ENCODE measurements around the gene DLGAP1. TPM values are rescaled to one million over a fixed set of nuclear protein-coding genes. Genes with fewer than 3 reads are reported as not detected.

The DLGAP1 gene
- total and polyA plus RNA-seq, 2 experiments from 2014 or later, result 0.13 to 0.22 TPM

DNA sequence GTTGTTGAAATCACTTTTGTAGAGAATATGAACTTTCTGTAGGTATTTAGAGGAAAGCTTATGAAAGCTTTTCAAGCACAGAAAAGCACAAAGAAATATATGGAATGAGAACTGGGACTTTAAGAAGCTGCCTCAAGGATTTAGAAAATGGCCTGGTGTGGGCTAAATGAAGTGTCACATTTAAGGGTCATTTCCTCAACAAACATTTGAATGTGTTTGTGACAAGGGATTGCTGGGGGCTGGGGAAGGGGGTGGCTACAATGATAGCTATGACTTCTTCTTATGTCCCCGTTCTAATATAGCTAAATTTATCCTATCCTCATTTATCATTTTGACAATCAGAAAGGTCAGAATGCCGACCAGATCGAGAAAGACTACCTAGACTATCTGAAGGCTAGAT, 69.2 kb downstream of the DLGAP1 start:
- Histone ChIP-seq H3K4me3 (no peak overlapping the region), H3K9me3 (ENCODE audit: low read depth) (no peaks in the 10 kb centered on the region), H3K4me1 (ENCODE audit: insufficient read depth) (no peaks in the 10 kb centered on the region), H3K27me3 (replicated peaks; ENCODE audit: insufficient read depth) (no peaks in the 10 kb centered on the region), H3K9ac (no peak overlapping the region), H3F3A (ENCODE audit: insufficient read depth) (no peaks in the 10 kb centered on the region), H4K20me1 (ENCODE audit: insufficient read depth) (no peaks in the 10 kb centered on the region), H3K27ac (no peak overlapping the region), H2AFZ (no peak overlapping the region), H3K79me2 (ENCODE audit: insufficient read depth) (no peaks in the 10 kb centered on the region), H3K36me3 (ENCODE audit: low read depth) (no peaks in the 10 kb centered on the region), H3K4me2 (ENCODE audit: unreplicated experiment) (no peak overlapping the region), H3K9me2 (ENCODE audit: insufficient read depth) (no peaks in the 10 kb centered on the region)
- TF ChIP-seq EZH2 (IDR thresholded peaks at IDR 0.05; ENCODE audit: insufficient read depth, poor library complexity, severe bottlenecking), result no peak
- no peak for TF ChIP-seq EZH2phosphoT487 (IDR thresholded peaks at IDR 0.05; ENCODE audit: insufficient read depth, low read depth)
- no peak for DNase-seq
- in situ Hi-C loops (cut with MboI), result no loop called here
- 13 to 23% methylated on average over 3 of the region's 3 CpGs for WGBS, 2 experiments (ENCODE audit: low coverage in 1 of 2, low lambda C conversion rate in 2 of 2, missing lambda C conversion rate in 2 of 2)

DNA sequence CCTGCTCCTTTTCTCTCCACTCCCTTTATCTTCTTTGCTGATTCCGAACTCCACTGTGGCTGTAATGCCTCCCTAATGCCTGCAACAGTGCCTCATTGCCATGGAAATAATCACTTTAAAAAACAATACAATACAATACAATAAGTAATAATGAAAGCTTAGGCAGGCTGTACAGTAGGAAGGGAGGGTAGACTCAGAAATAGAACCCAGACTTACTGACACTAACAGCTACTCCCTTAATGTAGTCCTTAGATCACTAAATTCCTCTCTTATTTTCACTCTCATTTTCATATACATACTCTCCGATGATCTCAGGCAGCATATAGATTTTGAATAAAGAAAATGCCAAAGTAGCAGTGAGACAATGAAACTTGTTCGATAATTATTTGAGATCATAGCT, 70.2 kb downstream of the DLGAP1 start:
- H2AFZ ChIP-seq, result no peak overlapping the region
- H4K20me1 ChIP-seq (ENCODE audit: insufficient read depth), result no peaks in the 10 kb centered on the region
- no peak for TF ChIP-seq EZH2phosphoT487 (IDR thresholded peaks at IDR 0.05; ENCODE audit: insufficient read depth, low read depth)
- TF ChIP-seq EZH2 (IDR thresholded peaks at IDR 0.05; ENCODE audit: insufficient read depth, poor library complexity, severe bottlenecking), result no peak
- 3 to 6% methylated on average over 3 of the region's 3 CpGs for WGBS, 2 experiments (ENCODE audit: low coverage in 1 of 2, low lambda C conversion rate in 2 of 2, missing lambda C conversion rate in 2 of 2)
- no peaks in the 10 kb centered on the region for H3K9me3 ChIP-seq (ENCODE audit: low read depth)
- H3K4me3 ChIP-seq, result no peak overlapping the region
- H3K9ac ChIP-seq, result no peak overlapping the region
- no peaks in the 10 kb centered on the region for H3K79me2 ChIP-seq (ENCODE audit: insufficient read depth)
- no peaks in the 10 kb centered on the region for H3K9me2 ChIP-seq (ENCODE audit: insufficient read depth)
- in situ Hi-C loops (cut with MboI), result no loop called here
- no peaks in the 10 kb centered on the region for H3F3A ChIP-seq (ENCODE audit: insufficient read depth)
- no peak overlapping the region for H3K27ac ChIP-seq
- H3K4me1 ChIP-seq (ENCODE audit: insufficient read depth), result no peaks in the 10 kb centered on the region
- H3K27me3 ChIP-seq (replicated peaks; ENCODE audit: insufficient read depth), result no peaks in the 10 kb centered on the region
- no peaks in the 10 kb centered on the region for H3K36me3 ChIP-seq (ENCODE audit: low read depth)
- no peak overlapping the region for H3K4me2 ChIP-seq (ENCODE audit: unreplicated experiment)
- no peak for DNase-seq

DNA sequence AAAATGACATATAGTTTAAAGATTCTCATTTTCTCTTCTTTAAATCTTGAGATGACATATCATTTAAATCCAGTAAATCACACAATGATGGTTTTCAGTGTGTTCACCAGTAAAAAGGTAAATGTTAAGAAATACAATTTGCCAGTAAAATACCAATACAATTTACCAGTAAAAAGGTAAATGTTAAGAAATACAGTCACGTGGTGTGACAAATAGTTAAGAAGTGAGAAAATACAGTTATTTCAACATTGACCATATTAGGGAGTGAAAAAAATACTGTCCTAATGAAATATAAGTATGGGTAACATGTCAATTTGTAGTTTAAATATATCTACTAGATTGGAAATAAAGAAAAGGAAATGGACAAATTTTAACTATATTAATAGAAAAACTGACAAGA, 80.5 kb downstream of the DLGAP1 start:
- Histone ChIP-seq H3K9me3 (ENCODE audit: low read depth) (no peaks in the 10 kb centered on the region), H3K27ac (no peak overlapping the region), H3K4me1 (ENCODE audit: insufficient read depth) (no peaks in the 10 kb centered on the region), H3K9ac (no peak overlapping the region), H3K4me3 (no peak overlapping the region), H3F3A (ENCODE audit: insufficient read depth) (no peaks in the 10 kb centered on the region), H3K36me3 (ENCODE audit: low read depth) (no peaks in the 10 kb centered on the region), H4K20me1 (ENCODE audit: insufficient read depth) (no peaks in the 10 kb centered on the region), H3K79me2 (ENCODE audit: insufficient read depth) (no peaks in the 10 kb centered on the region), H2AFZ (no peak overlapping the region), H3K9me2 (ENCODE audit: insufficient read depth) (no peaks in the 10 kb centered on the region), H3K27me3 (replicated peaks; ENCODE audit: insufficient read depth) (no peaks in the 10 kb centered on the region), H3K4me2 (ENCODE audit: unreplicated experiment) (no peak overlapping the region)
- no peak for TF ChIP-seq EZH2 (IDR thresholded peaks at IDR 0.05; ENCODE audit: insufficient read depth, poor library complexity, severe bottlenecking)
- no peak for TF ChIP-seq EZH2phosphoT487 (IDR thresholded peaks at IDR 0.05; ENCODE audit: insufficient read depth, low read depth)
- in situ Hi-C loops (cut with MboI), result no loop called here
- DNase-seq, result no peak
- WGBS, 2 experiments (ENCODE audit: low coverage in 1 of 2, low lambda C conversion rate in 2 of 2, missing lambda C conversion rate in 2 of 2), result 8 to 10% methylated on average over 1 of the region's 1 CpG

DNA sequence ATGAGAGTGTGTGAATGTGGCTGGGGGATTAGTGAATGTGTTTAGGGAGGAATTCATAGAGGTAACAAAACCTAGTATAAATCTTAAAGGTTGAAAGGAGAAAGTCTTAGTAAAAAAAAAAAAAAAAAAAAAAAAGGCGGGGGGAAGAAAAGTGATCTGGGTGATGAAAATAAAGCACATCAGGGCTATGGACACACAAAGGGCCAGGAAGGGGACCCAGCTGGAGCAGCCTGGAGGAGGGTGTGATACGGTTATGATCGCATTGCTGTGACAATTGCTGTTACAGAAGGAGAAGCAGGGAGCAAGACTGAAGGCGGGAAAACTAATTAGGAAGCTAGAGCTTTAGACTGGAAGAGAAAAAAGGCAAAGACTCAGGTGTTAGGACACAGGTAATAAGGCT, 85.4 kb downstream of the DLGAP1 start:
- H3K79me2 ChIP-seq (ENCODE audit: insufficient read depth), result no peaks in the 10 kb centered on the region
- no peaks in the 10 kb centered on the region for H3F3A ChIP-seq (ENCODE audit: insufficient read depth)
- TF ChIP-seq EZH2phosphoT487 (IDR thresholded peaks at IDR 0.05; ENCODE audit: insufficient read depth, low read depth) (no peak), EZH2 (IDR thresholded peaks at IDR 0.05; ENCODE audit: insufficient read depth, poor library complexity, severe bottlenecking) (no peak)
- no peak for DNase-seq
- 17 to 19% methylated on average over 4 of the region's 4 CpGs for WGBS, 2 experiments (ENCODE audit: low coverage in 1 of 2, low lambda C conversion rate in 2 of 2, missing lambda C conversion rate in 2 of 2)
- H4K20me1 ChIP-seq (ENCODE audit: insufficient read depth), result no peaks in the 10 kb centered on the region
- H3K9ac ChIP-seq, result no peak overlapping the region
- H3K27me3 ChIP-seq (replicated peaks; ENCODE audit: insufficient read depth), result no peaks in the 10 kb centered on the region
- H3K4me1 ChIP-seq (ENCODE audit: insufficient read depth), result no peaks in the 10 kb centered on the region
- in situ Hi-C loops (cut with MboI), result no loop called here
- no peaks in the 10 kb centered on the region for H3K9me3 ChIP-seq (ENCODE audit: low read depth)
- H3K27ac ChIP-seq, result no peak overlapping the region
- H3K4me3 ChIP-seq, result no peak overlapping the region
- H3K36me3 ChIP-seq (ENCODE audit: low read depth), result no peaks in the 10 kb centered on the region
- no peak overlapping the region for H2AFZ ChIP-seq
- H3K4me2 ChIP-seq (ENCODE audit: unreplicated experiment), result no peak overlapping the region
- no peaks in the 10 kb centered on the region for H3K9me2 ChIP-seq (ENCODE audit: insufficient read depth)

DNA sequence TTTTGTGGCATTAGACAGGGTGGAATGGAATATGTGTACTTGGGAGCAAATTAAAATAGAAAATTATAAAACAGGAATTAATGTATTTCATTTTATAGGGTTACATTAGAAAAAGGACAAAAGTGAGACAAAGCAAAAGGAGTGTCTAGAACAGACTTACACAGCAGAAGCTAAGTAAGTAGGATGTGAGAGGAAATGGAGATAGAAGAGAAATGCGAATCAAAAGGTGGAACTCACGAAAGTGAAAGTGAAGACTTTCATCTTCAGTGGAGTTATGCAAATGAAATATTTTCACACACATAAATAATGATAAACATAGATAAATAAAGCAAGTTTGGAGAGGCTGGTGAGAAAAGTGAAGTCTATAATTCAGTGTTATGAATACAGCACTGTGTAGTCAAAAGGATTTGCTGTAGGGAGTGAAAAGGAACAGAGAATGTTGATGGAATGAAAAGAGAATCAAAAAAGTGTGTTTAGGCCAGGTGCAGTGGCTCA, 94.8 kb downstream of the DLGAP1 start:
- H3K4me3 ChIP-seq, result no peak overlapping the region
- in situ Hi-C loops (cut with MboI), result no loop called here
- no peaks in the 10 kb centered on the region for H4K20me1 ChIP-seq (ENCODE audit: insufficient read depth)
- TF ChIP-seq EZH2 (IDR thresholded peaks at IDR 0.05; ENCODE audit: insufficient read depth, poor library complexity, severe bottlenecking) (no peak), EZH2phosphoT487 (IDR thresholded peaks at IDR 0.05; ENCODE audit: insufficient read depth, low read depth) (no peak)
- WGBS, 2 experiments (ENCODE audit: low coverage in 1 of 2, low lambda C conversion rate in 2 of 2, missing lambda C conversion rate in 2 of 2), result 0 to 4% methylated on average over 2 of the region's 2 CpGs
- no peak overlapping the region for H2AFZ ChIP-seq
- no peak overlapping the region for H3K27ac ChIP-seq
- no peaks in the 10 kb centered on the region for H3K79me2 ChIP-seq (ENCODE audit: insufficient read depth)
- H3K27me3 ChIP-seq (replicated peaks; ENCODE audit: insufficient read depth), result no peaks in the 10 kb centered on the region
- no peak overlapping the region for H3K9ac ChIP-seq
- no peaks in the 10 kb centered on the region for H3K4me1 ChIP-seq (ENCODE audit: insufficient read depth)
- no peaks in the 10 kb centered on the region for H3K36me3 ChIP-seq (ENCODE audit: low read depth)
- no peaks in the 10 kb centered on the region for H3K9me3 ChIP-seq (ENCODE audit: low read depth)
- no peaks in the 10 kb centered on the region for H3K9me2 ChIP-seq (ENCODE audit: insufficient read depth)
- no peak for DNase-seq
- H3K4me2 ChIP-seq (ENCODE audit: unreplicated experiment), result no peak overlapping the region
- no peaks in the 10 kb centered on the region for H3F3A ChIP-seq (ENCODE audit: insufficient read depth)
